ENCODE measurements around the gene ARF1.
A peak's percentile ranks its signal among the peaks of the same experiment; 100 is the strongest.

ARF1 gene

DNA sequence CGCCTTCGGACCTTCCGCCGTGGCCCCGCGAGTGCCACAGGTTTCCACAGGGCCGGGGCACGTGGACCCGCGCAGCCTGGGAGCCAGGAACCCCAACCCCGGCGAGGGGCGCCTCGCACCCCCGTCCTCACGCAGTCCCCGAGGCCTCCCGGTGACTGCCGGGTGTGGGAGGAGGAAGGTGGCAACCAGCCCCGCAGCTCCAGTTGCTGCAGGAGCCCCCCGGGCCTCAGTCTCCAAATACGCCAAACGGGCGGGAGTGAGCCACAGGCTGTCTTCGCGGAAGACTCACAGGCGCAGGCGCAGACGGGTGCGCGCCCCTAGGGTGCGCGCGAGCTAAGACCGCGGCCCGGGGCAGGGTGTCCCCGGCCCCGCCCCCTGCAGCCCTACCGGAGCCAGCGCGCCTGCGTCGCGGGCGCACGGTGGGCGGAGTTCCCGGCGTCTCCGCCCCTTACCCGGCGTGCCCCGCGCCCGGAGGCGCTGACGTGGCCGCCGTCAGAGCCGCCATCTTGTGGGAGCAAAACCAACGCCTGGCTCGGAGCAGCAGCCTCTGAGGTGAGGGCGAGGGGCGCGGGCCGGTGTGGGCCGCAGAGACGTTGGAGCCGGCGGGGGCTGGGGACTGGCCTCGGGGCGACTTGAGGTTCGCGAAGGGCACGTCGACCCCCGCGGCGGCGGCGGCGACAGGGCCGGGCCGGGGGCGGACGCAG, at the start of gene ARF1:
ARF1 (plus strand) TSS at position 495 of the 704 bp plus-strand sequence. CDS start 14,407 bp downstream, outside the sequence.
- H3K36me3 ChIP-seq (replicated peaks): peaks cover 34% of the 10 kb centered on the region
- peaks cover 23% of the 10 kb centered on the region for H3K4me1 ChIP-seq
- H3K27me3 ChIP-seq (ENCODE audit: low read depth): no peaks in the 10 kb centered on the region
- in situ Hi-C loops (cut with MboI; ENCODE audit: low sequenced_read_pairs): no loop called here
- peak within 1 kb of the TSS; percentile 95 for H3K4me3 ChIP-seq
- DNase-seq (ENCODE audit: low spot score in 2 of 2): peak; percentile 85 to 90
- no peaks in the 10 kb centered on the region for H3K9me3 ChIP-seq

GRCh38 chr1:228033376-228033775, 49.1 kb upstream of the ARF1 start:
- Histone ChIP-seq H3K4me3 (no peak overlapping the region), H3K9me3 (peaks cover 5% of the 10 kb centered on the region; the same call in 1 of the 2 replicates), H3K4me1 (no peaks in the 10 kb centered on the region), H3K36me3 (replicated peaks) (no peaks in the 10 kb centered on the region), H3K27me3 (ENCODE audit: low read depth) (peaks cover 2% of the 10 kb centered on the region; the same call in 1 of the 2 replicates)
- DNase-seq (ENCODE audit: low spot score in 2 of 2): no peak
- in situ Hi-C loops (cut with MboI; ENCODE audit: low sequenced_read_pairs): no loop called here

GRCh38 chr1:228034954-228035837, 47.3 kb upstream of the ARF1 start:
- in situ Hi-C loops (cut with MboI; ENCODE audit: low sequenced_read_pairs): no loop called here
- Histone ChIP-seq H3K4me3 (no peak overlapping the region), H3K4me1 (no peaks in the 10 kb centered on the region), H3K9me3 (peaks cover 5% of the 10 kb centered on the region; the same call in 1 of the 2 replicates), H3K27me3 (ENCODE audit: low read depth) (peaks cover 2% of the 10 kb centered on the region; the same call in 1 of the 2 replicates), H3K36me3 (replicated peaks) (no peaks in the 10 kb centered on the region)
- DNase-seq (ENCODE audit: low spot score in 2 of 2): no peak

DNA sequence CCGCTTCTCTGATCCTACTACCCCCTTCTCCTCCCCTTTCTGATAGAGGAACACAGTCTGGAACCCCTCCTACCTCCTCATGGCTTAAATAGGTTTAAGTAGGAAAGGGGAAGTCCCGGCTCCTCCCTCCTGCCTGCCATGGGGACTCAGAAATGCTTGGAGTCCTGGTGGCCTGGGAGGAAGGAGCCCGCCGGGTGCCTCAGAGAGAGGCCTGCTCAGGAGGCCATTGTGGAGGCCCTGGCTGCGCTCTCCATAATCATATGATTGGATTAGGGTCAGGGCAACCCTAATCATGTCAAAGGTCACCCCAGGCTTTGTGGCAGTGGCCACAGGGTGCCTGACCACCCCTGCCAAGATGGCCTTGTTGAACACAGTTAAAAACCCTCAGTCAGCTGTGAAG, 46.7 kb upstream of the ARF1 start:
- H3K9me3 ChIP-seq: peaks cover 5% of the 10 kb centered on the region; the same call in 1 of the 2 replicates
- H3K36me3 ChIP-seq (replicated peaks): no peaks in the 10 kb centered on the region
- H3K27me3 ChIP-seq (ENCODE audit: low read depth): peaks cover 2% of the 10 kb centered on the region; the same call in 1 of the 2 replicates
- in situ Hi-C loops (cut with MboI; ENCODE audit: low sequenced_read_pairs): no loop called here
- no peak overlapping the region for H3K4me3 ChIP-seq
- no peak for DNase-seq (ENCODE audit: low spot score in 2 of 2)
- H3K4me1 ChIP-seq: no peaks in the 10 kb centered on the region

GRCh38 chr1:228036701-228037231, 45.7 kb upstream of the ARF1 start:
- in situ Hi-C loops (cut with MboI; ENCODE audit: low sequenced_read_pairs): no loop called here
- H3K27me3 ChIP-seq (ENCODE audit: low read depth): peaks cover 2% of the 10 kb centered on the region; the same call in 1 of the 2 replicates
- H3K4me3 ChIP-seq: no peak overlapping the region
- no peaks in the 10 kb centered on the region for H3K36me3 ChIP-seq (replicated peaks)
- H3K9me3 ChIP-seq: peaks cover 5% of the 10 kb centered on the region; the same call in 1 of the 2 replicates
- H3K4me1 ChIP-seq: no peaks in the 10 kb centered on the region
- DNase-seq (ENCODE audit: low spot score in 2 of 2): no peak

DNA sequence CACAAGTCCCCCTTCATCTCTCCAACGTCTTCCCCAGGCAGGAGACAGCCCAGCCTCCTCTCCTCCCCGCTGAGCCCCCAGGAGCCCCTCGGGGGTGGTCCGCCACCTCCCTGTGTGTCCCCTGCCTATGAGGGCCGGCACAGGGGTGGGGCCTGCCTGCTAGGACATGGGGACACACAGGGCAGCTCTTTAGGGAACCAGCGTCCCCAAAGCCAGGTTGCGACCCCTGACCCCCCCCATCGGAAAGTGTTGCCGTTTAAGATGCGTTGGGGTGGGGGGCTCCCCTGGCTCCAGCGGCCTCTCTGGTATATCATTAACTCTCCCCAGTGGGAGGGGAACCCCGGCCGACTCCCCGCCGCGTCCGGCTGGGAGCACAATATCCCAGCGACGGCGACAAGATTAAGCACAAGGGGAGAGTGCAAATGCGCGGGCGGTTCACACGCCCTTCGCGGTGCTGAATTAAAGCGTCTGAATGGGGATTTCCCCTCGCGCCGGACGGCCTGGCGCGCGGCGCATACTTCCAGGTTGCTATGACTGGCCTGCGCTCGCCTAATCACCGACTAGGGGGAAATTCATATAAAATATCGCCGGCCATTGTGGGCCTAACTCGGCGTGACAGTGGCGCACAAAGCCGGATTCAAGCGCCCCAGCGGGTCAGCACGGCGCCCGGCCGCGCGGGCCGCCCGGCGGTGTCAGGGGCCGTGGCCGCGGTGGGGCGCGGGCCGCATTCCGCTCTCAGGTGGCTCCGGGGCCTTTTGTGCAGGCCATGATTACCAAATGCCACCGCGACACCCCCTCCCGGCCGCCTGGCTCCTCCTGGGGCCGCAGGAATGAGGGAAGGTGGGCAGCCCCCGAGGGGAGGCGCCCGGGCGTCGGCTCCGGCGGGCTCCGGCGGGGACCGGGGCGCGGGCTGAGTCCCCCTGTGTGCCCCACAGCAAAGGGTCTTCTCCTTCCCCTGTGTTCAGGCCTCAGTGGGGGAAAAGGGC, 44.8 kb upstream of the ARF1 start:
- peaks cover 2% of the 10 kb centered on the region; the same call in 1 of the 2 replicates for H3K27me3 ChIP-seq (ENCODE audit: low read depth)
- no peaks in the 10 kb centered on the region for H3K36me3 ChIP-seq (replicated peaks)
- H3K4me3 ChIP-seq: no peak overlapping the region
- in situ Hi-C loops (cut with MboI; ENCODE audit: low sequenced_read_pairs): no loop called here
- no peak for DNase-seq (ENCODE audit: low spot score in 2 of 2)
- H3K4me1 ChIP-seq: no peaks in the 10 kb centered on the region
- H3K9me3 ChIP-seq: peaks cover 5% of the 10 kb centered on the region; the same call in 1 of the 2 replicates

GRCh38 chr1:228038387-228039005, 44.0 kb upstream of the ARF1 start:
- H3K4me3 ChIP-seq: no peak overlapping the region
- DNase-seq (ENCODE audit: low spot score in 2 of 2): no peak
- no peaks in the 10 kb centered on the region for H3K36me3 ChIP-seq (replicated peaks)
- H3K9me3 ChIP-seq: no peaks in the 10 kb centered on the region; the same call in 1 of the 2 replicates
- in situ Hi-C loops (cut with MboI; ENCODE audit: low sequenced_read_pairs): no loop called here
- no peaks in the 10 kb centered on the region for H3K4me1 ChIP-seq
- no peaks in the 10 kb centered on the region for H3K27me3 ChIP-seq (ENCODE audit: low read depth)

GRCh38 chr1:228039006-228039903, 43.3 kb upstream of the ARF1 start:
- Histone ChIP-seq H3K9me3 (no peaks in the 10 kb centered on the region), H3K4me3 (no peak overlapping the region), H3K27me3 (ENCODE audit: low read depth) (no peaks in the 10 kb centered on the region), H3K36me3 (replicated peaks) (no peaks in the 10 kb centered on the region), H3K4me1 (no peaks in the 10 kb centered on the region)
- DNase-seq (ENCODE audit: low spot score in 2 of 2): no peak
- in situ Hi-C loops (cut with MboI; ENCODE audit: low sequenced_read_pairs): no loop called here

DNA sequence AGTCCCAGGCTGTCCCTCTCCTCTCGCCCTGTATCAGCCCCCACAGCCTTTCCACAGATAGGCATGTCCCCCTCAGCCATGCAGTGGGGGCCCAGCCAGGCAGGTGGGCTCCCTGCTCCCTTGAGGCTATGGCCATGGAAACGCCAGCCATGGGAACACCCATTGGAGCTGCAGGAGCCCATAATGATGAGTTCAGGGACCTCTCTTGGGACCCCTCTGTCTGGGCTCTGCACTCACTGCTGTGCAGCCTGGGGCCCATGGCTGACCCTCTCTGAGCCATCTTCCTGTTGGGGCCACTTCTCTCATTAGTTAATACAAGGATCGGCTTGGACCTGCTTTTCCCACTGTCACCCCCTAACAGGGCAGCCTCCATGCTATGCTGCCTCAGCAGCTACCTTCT, 42.5 kb upstream of the ARF1 start:
- no peaks in the 10 kb centered on the region for H3K4me1 ChIP-seq
- H3K4me3 ChIP-seq: no peak overlapping the region
- H3K9me3 ChIP-seq: no peaks in the 10 kb centered on the region
- no peaks in the 10 kb centered on the region for H3K36me3 ChIP-seq (replicated peaks)
- in situ Hi-C loops (cut with MboI; ENCODE audit: low sequenced_read_pairs): no loop called here
- H3K27me3 ChIP-seq (ENCODE audit: low read depth): no peaks in the 10 kb centered on the region
- DNase-seq (ENCODE audit: low spot score in 2 of 2): no peak

DNA sequence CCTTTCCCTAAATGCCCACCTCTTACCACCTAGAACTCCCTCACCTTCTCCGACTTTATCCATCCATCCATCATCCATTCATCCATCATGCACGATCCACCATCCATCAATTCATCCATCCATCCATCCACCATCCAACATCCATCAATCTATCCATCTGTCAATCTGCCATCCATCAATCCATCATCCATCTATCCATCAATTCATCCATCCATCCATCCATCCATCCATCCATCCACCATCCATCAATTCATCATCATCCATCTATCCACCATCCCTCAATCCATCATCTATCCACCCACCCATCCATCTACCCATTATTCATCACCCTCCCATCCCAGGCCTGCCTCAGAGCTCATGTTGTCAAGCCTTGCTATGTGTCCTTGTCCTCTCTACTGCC, 41.2 kb upstream of the ARF1 start:
- Histone ChIP-seq H3K4me3 (no peak overlapping the region), H3K36me3 (replicated peaks) (no peaks in the 10 kb centered on the region), H3K9me3 (no peaks in the 10 kb centered on the region), H3K4me1 (no peaks in the 10 kb centered on the region), H3K27me3 (ENCODE audit: low read depth) (no peaks in the 10 kb centered on the region)
- DNase-seq (ENCODE audit: low spot score in 2 of 2): no peak
- in situ Hi-C loops (cut with MboI; ENCODE audit: low sequenced_read_pairs): no loop called here

DNA sequence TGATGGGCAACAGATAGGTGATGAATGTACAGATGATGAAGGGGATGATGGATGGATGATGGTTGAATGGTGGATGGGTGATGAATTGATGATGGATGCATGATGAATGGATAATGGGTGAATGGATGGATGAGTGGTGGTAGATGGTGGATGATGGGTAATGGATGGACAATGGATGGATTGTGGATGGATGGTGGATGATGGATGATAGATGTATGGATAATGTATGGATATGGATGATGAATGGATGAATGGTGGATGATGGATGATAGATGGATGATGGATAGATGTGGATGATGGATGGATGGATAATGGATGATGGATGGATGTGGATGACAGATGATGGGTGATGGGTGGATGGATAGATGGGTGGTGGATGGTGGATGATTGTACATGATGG, 40.0 kb upstream of the ARF1 start:
- Histone ChIP-seq H3K4me1 (no peaks in the 10 kb centered on the region), H3K9me3 (no peaks in the 10 kb centered on the region), H3K36me3 (replicated peaks) (no peaks in the 10 kb centered on the region), H3K27me3 (ENCODE audit: low read depth) (no peaks in the 10 kb centered on the region), H3K4me3 (no peak overlapping the region)
- in situ Hi-C loops (cut with MboI; ENCODE audit: low sequenced_read_pairs): no loop called here
- no peak for DNase-seq (ENCODE audit: low spot score in 2 of 2)

GRCh38 chr1:228043281-228043848, 39.1 kb upstream of the ARF1 start:
- no peaks in the 10 kb centered on the region for H3K27me3 ChIP-seq (ENCODE audit: low read depth)
- H3K36me3 ChIP-seq (replicated peaks): no peaks in the 10 kb centered on the region
- H3K4me1 ChIP-seq: no peaks in the 10 kb centered on the region
- in situ Hi-C loops (cut with MboI; ENCODE audit: low sequenced_read_pairs): no loop called here
- no peaks in the 10 kb centered on the region for H3K9me3 ChIP-seq
- no peak for DNase-seq (ENCODE audit: low spot score in 2 of 2)
- H3K4me3 ChIP-seq: no peak overlapping the region
